Esophagus muscularis mucosa (tissue), 4 donors: Measurements from ENCODE around the gene SIPA1L2.

ENCODE experiments used
- EP300 ChIP-seq: sonication (generic); formaldehyde crosslinking; IDR thresholded peaks from one replicate; pipeline ENCODE4 v1.6.1; 2017; ENCODE audit warnings: antibody characterized with exemption
- POLR2A ChIP-seq: fragments of 450-650 bp; IDR thresholded peaks from one replicate; pipeline ENCODE4 v1.6.1; 2017; ENCODE audit warnings: antibody characterized with exemption, moderate library complexity, mild to moderate bottlenecking, low read depth
- POLR2AphosphoS5 ChIP-seq, 2 donors: sonication (generic); formaldehyde crosslinking; IDR thresholded peaks; one replicate each; pipeline ENCODE4 v1.6.1; 2017; ENCODE audit warnings: antibody characterized with exemption in 2 of 2
- TF ChIP-seq, protein P1 (sequence below), 3 experiments: fragments of 200-600 bp in 2 of 3; fragments of 450-650 bp in 1 of 3; sonication (generic) in 2 of 3; IDR thresholded peaks; one replicate each; pipeline ENCODE4 v1.5.1; 2017 to 2019; ENCODE audit warnings: antibody characterized with exemption in 3 of 3, mild to moderate bottlenecking in 2 of 3, moderate library complexity in 1 of 3

DNA sequence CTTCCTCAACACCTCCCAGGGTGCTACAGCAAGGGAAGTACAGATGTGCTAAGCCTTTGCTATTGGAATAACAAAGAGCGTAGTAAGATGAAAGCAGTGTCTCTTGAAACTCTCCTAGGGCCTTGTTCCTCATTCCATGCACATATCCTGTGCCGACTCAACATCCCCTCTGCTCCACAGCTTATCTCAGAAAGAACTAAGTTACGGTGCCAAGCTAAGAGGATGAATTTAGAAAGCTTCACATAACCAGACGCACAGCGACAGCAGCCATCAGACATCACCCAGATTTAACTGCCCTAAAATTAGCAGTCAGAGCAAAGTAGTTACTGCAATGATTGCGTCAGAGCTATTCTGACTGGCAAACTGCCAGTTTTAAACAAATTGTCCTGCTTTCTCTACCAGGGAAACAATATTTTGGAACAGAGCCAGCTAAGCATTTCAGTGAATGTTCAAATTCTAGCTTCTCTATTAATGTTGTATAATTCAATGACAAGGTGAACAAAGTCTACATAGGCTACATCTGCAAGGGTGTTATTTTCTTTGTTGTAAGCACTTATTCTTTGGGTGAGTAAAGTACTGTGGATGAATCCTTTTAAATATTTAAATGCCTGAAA, 9.5 kb downstream of the SIPA1L2 start:
- TF ChIP-seq, protein P1, sequence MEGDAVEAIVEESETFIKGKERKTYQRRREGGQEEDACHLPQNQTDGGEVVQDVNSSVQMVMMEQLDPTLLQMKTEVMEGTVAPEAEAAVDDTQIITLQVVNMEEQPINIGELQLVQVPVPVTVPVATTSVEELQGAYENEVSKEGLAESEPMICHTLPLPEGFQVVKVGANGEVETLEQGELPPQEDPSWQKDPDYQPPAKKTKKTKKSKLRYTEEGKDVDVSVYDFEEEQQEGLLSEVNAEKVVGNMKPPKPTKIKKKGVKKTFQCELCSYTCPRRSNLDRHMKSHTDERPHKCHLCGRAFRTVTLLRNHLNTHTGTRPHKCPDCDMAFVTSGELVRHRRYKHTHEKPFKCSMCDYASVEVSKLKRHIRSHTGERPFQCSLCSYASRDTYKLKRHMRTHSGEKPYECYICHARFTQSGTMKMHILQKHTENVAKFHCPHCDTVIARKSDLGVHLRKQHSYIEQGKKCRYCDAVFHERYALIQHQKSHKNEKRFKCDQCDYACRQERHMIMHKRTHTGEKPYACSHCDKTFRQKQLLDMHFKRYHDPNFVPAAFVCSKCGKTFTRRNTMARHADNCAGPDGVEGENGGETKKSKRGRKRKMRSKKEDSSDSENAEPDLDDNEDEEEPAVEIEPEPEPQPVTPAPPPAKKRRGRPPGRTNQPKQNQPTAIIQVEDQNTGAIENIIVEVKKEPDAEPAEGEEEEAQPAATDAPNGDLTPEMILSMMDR (IDR thresholded peaks at IDR 0.05): no peak
- peak; percentile 75 to 85 for TF ChIP-seq POLR2AphosphoS5 (IDR thresholded peaks at IDR 0.05)
- TF ChIP-seq POLR2A: no peak
- no peak for TF ChIP-seq EP300
